OCI-LY7 (cell line): ENCODE measurements around the gene SERP2.

Experiments used
- CTCF ChIP-seq: fragments of 200-600 bp; sonication (generic); conservative IDR thresholded peaks from 2 replicates; pipeline ENCODE4 v1.5.1; 2014; ENCODE audit warnings: mild to moderate bottlenecking, antibody characterized with exemption, low read length, moderate library complexity, mixed read lengths
- EZH2phosphoT487 ChIP-seq: fragments of 200-600 bp; sonication (generic); IDR thresholded peaks from 2 replicates; pipeline ENCODE4 v1.6.1; 2018; ENCODE audit warnings: low read depth, borderline replicate concordance, mild to moderate bottlenecking, mixed run types, antibody characterized with exemption, low read length, moderate library complexity, mixed read lengths

GRCh38 chr13:44355621-44356020, 18.0 kb upstream of the SERP2 start:
- TF ChIP-seq CTCF (no peak), EZH2phosphoT487 (no peak)
